Effector CD8-positive, alpha-beta T cell (primary cell): ENCODE data around the gene KCNK16.
"Not testable (repeated sequence)": the region's sequence is repeated elsewhere in the genome, so short reads cannot be mapped to it uniquely, and the experiment has no call there.

Experiments used
- DNase-seq: peaks from one replicate; lab custom pipeline; 2025; lab: John Stamatoyannopoulos, UW

The KCNK16 gene

DNA sequence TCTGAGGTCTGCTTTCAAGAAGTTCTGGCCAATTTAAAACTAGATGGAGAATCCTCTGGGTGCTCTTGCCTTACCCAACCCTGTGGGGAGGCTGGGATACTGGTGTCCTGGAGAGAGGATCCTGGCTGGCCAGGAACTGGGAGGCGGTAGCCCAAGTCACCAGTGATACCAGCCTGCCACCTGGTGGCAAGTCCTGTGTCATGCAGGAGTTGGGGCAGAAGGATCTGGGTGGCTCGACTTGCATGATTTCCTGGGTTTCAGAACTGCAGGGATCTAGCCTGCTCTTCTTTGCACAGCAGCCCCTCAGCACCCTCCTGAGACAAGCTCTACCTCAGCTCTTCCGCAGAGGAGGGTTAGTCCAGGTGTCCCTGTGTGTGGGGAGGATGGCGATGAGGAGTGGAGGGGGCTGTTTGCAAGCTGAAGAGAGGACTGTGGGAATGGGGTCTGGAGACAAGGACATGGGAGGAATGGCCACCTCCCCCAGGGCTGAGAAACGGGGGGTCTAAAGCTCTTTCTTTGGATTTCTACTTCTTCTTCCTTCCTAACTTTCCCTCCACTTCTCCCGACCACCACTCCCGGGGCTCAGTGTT is 12.5 kb downstream of the KCNK16 start:
- DNase-seq: peak; percentile 15

DNA sequence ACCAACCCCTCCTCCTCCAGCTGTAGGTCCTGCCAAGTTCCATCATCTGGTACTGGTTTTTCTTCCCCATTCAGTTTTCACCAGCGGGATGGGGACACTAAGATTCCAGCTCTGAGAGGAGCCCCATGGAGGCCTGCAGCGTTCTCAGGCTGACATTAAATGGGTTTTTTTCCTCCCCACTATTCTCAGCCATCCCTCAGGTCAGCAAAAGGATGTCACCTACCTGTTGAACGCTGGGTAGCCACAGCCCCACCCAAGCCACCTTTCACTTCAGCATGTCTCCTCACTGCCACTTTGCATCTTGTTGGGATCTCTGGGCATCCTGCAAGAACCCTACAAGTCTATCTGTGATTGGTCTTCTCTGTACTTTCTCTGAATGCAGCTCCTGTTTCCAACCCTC is 15.0 kb downstream of the KCNK16 start:
- no peak for DNase-seq

DNA sequence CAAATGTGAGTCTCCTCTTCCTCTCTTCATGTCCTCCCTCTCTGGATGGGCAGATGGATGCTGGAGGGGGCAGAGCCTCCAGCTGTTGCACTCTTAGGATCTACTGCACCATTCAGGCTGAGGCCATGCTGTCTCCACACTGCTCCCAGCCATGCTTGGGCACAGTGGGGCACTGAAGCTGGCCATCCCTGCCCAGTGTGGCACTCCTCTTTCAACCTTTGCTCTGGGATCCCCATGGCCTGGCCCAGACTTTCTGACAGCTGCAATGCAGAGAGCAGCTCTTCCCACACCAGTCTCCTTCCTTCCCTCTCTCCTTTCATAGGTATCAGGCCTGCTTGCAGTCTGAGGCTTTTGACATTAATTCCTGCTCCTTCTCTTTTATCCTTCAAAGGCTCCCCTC is 17.6 kb downstream of the KCNK16 start:
- no peak for DNase-seq

DNA sequence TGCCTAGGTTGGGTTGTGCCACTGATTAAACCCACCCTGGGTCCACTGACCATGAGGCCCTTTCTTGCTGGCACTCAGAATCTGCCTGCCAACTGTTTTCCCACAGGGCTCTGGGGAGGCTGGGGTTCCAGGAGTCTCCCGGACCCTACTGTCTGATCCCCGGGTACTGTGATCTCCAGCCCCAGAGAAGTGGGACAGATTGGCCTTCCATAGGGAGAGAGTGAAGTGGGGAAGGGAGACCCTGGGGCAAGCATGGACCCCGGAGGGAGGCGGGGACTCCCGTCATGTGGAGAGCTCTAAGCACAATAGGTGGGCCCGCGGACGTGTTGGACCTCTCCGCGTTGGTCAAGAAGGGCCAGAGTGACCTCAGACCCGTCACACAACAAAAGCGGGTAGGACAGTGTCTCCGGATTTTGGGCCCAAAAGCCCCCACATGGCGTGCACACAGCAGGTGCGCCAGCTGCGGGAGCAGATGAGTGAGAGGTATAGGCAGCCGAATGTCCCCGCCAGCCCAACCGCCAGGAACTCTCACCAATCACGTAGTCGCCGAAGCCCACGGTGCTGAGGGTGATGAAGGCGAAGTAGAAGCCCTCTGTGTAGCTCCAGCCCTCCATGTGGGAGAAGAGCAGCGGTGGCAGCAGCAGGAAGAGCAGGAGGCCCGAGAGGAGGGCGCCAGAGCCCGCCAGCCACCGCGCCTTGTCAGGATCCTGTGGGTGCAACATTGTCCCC is 18.9 kb downstream of the KCNK16 start:
- DNase-seq: no peak

DNA sequence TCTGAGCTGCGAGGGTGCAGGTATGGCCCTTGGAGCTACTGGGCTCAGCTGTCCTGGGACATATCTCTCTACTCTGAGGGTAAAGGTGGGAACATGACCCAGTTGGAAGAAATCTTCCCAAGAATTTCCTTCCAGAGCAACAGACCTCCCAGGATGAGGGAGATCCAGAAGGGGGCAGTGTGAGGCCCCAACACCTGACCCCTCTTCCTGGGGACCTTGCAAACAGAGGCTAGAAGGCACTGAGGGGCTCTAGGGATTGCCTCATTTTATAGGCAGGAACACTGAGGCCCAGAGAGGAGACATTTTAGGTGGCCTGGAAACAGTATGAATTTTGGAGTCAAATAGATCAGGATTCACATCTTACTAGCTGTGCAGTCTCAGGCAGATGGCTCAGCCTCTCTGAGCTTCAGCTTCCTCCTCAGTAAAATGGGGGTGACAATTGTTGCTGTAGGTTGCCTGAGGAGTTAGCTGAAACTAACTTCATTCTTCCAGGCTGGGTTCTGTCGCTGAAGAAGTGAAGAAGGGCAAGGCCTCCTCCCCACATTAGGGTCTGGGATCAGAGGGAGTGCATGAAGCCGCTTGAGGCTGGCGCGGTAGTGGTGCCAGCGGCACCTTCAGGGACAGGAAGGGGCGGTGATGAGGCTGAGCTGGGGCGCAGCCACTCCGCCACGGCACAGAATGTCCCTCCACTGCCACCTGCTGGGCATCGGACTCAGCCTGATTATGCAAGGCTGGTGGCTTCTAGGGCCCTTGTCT is 19.7 kb downstream of the KCNK16 start:
- peak; percentile 63 for DNase-seq

DNA sequence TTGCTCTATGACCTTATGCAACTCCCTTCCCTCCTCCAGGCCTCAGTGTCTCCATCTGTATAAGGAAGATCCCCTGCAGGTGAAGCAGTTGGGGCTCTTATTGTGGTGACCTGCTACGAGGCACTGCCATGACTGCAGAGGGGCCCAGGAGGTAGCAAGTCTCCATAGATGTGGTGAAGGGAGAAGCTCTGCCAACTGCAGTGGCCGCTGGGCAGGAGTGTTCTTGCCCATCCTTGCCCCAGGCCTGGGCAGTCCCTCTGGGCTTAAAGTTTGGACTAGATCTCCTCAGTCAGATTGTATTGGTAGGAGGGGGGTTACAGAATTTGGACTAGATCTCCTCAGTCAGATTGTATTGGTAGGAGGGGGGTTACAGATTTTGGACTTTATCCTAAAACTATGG is 20.5 kb downstream of the KCNK16 start:
- no peak for DNase-seq

DNA sequence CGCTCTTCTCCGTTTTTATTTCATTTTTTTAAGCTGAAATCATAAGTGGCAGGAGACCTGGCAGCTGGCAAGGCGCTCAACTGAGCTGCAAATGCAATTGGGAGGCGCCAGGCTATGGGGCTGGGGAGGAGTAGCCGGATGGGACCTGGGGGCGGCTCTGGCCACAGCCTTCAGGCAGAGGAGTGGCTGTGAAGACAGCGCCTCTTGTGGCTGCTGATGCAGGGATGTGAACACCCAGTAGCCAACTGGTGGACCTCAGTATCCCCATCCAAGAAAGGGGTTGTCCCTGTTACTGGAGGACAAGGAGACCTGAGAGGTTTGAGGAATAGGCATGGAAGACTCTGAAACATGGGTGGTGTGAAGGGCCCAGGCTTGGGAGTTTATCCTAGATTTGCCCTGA is 20.9 kb downstream of the KCNK16 start:
- no peak for DNase-seq

DNA sequence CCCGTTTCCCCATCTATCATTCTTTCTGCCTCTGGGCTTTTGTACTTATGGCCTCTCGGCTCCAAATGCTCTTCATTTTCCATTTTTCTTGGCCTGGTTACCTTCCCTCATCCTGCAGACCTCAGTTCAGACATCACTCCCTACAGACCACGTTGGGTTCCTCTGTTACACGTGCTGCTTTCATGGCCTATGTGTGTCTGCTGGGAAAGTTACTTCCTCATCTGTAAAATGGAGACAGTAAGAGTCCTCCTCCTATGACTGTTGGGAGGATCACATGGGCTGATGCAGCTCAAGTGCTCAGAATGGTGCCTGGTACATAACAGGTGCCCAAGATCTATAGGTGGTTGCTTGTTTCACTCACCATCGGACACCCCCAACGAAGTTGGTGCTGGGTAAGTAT is 21.8 kb downstream of the KCNK16 start:
- no peak for DNase-seq

DNA sequence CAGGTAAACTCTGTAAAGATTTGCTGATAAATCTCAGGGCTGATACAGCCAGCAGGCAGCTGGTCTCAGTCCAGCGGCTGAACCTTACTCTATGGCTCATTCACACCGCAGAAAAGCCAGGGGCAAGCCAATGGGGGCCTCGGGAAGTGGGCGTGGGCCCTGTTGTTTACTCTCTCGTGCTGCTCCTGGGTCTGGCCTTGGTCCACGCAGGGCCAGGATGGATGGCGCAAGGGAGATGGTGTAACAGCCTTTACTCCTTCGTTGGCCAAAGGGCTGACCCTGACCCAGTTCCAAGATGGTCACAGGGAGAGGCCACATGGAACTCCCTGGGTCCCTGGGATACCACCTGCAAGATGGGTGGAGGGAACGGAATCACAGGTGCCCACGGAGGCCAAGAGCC is 24.4 kb downstream of the KCNK16 start:
- no peak for DNase-seq

DNA sequence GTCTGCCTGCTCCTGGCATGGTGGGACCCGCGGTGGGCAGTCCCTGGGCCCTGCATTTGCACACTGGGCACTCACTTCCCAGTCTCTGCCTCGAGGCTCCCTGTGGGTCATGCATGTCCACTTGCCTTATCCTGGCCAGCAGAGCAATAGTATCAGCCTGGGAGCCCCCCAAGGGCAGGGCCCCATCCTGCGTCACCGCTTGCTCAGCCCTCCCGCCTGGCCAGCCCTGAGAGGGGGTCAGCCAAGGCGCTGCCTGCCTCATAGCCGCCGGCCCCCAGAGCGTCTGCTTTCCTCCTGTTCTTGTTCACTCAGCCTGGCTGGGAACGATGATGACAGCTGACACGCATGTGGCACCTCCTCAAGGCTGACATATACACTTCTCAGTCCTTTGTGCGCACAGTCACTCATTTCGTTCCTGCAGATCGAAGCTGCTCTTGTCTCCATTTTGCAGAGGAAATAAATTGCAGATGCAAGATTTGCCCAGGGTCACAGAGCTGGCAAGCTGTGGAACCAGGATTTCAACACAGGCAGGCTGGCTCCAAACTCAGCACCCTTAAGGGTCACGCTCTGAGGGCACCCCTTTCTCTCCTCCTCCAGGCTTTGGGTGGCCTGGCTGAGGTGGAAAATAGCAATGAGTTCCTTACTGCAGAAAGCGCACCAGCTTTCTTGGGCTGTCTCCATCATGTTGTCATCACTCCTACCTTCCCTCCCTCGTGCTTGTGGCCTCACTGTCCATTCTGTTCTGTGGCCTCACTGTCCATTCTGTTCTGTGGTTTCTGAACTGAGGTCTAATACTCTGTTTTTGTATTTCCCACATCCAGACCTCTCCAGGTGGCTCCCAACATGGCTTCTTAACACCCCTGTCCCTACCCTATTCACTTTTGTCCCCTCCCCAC is 25.5 kb downstream of the KCNK16 start:
- no peak for DNase-seq

DNA sequence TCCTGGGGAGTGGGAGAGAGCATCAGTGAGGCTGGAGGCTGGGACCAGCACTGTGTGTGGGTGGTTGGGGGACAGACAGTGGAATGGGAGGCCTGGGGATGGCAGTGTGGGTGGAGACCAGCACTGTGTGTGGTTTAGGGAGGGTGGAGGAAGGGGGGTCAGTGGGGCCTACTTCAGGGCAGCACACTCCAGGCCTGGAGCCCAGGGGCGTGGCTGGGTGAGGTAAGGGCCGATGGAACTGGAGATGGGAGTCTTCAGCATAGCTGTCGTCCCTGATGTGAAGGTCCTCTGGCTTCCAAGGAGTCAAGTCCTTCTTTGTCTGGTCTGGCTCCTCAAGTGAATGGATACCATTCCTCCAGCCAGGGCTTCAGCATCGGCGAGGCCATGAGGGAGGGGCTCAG is 26.9 kb downstream of the KCNK16 start:
- no peak for DNase-seq

DNA sequence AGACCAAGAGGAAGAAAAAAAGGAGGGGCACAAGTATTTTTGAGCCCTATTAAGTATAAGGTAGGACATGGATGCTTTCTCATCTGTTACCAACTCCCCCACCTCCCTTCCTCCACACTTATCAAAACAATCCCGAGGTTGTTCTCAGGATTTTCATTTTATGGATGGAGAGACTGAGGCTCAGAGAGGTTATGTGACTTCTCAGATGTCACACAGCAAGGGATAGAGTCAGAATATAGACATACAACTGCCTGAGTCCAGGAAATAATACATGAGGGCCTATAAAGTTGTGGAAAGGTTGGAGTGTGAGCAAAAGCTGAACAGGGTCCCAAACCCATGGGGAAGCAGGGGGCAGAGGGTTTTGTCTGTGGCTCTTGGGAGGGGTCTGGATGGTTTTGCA is 27.6 kb downstream of the KCNK16 start:
- DNase-seq: no peak

DNA sequence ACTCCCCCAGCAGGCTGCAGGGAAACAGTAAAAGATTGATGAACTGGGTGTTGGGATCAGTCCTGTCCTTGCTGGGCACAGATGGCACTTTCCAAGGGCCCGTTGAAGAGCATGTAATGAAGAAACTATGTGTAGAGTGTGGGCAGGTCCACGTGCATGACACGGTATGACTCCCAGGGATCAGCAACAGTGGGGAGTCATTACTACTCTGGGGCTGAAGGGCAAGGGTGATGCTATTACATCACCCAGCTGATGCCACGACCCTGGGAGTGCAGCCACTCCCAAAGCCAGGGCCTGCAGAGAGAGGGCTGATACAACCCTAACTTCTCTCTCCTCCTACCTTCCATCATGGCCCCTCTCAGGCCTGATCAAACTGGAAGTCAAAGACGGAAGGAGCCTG is 28.4 kb downstream of the KCNK16 start:
- DNase-seq: no peak

DNA sequence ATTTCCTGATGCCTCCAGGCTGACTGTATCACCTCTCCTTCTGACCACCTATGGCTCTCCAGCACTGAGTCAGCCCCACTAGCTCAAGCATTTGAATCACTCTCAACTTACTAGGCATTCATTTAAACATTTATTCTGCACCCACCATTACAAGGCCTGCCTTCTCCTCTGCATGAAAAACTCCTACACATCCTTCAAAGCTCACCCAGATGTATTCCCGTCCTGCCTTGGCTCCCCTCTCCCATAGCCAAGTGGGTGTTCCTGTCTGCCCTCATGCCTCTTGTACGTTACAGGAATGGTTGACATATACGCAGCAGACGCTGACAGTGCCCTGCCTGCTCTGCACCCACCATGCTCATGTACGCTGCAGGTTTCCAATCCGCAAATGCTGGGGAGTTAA is 29.9 kb downstream of the KCNK16 start:
- no peak for DNase-seq

DNA sequence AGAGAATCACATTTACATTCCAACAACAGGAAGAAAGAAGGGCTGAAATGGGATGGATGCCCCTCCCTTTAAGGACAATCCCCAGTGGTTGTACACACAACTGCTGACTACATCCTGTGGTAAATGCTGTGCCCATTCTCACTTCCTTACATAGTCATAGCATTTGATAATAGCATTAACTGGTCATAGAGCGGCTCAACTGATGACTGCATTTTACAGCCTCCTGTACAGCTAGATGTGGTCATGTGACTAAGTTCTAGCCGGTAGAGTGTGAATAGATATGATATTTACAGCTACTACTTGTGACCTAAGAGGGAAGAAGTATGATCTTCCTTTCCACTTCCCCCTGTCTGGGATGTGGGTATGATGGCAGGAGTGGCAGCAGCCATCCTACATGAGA is 33.0 kb downstream of the KCNK16 start:
- no peak for DNase-seq

DNA sequence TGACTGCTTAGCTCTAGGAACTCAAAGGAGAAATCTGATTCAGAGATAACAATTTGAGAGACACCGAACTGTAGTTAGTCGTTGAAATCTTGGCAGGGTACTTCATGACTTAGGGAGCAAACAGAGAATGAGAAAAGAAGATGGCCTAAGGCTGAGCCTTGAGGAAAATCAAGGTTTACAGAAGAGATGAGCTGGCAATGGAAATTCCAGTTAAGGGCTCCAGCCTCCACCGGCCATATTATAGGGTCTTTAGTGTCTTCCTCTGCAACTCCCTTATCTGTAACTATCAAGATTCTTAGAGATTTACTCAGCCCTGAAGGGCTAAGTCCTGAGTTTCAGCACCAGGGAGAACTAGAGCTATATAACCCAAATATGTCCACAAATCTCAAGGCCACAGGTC is 34.9 kb downstream of the KCNK16 start:
- DNase-seq: no peak

DNA sequence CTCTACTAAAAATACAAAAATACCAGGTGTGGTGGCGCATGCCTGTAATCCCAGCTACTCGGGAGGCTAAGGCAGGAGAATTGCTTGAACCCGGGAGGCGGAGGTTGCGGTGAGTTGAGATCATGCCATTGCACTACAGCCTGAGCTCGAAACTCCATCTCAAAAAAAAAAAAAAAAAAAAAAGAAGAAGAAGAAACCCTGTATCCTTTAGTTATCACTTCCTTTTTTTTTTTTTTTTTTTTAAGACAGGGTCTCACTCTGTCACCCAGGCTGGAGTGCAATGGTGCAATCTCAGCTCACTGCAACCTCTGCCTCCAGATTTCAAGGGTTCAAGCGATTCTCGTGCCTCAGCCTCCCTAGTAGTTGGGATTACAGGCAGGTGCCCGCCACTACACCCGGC is 35.9 kb downstream of the KCNK16 start:
- not testable (repeated sequence) for DNase-seq

DNA sequence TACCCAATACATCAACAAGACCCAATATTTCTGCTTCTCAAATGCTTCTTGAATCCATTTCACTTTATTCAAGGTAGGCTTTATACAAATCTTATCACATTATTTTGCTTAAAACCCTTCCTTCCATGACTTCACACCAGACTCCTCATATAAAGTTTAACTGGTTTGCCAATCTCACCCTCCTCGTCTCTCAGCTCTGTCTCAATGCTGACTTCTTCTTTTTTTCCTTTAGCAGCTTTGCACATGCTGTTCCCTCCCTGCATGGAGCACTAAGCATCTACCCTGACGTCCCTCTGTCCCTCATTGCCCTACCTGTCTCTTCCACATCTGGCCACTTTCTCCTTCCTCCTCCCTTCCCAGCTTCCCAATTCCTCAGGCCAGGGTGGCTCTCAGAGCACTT is 39.7 kb downstream of the KCNK16 start:
- no peak for DNase-seq

DNA sequence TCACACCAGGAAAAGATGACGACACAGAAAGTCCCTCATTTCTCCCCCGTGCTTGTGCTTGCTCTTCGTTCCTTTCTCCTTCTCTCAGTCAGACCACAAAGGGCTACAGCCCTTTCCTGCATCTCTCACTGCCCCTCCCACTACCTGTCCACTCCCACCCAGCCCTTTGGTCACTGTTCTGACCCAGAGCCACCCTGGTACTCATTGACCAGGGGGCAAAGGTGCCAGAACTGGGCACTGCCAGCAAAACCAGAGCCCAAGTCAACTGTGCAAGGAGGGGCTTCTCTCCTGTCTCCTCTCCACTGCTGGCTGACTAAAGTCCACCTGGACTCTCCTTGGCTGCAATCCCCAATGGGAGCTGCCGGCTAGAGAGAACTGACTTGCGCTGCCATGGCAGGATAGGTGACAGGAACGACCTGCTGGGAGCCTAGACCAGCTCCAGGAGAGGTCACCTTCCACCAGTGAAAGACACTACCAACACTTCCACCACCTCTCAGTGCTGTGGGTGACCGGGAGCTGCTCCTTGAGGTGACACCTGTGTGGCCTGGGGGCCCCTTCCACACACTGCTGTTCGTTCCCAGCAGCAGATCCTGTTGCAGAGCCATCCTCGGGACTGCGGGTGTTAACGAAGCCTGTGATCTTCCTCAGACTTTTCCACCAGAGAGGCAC is 41.1 kb downstream of the KCNK16 start:
- DNase-seq: no peak

DNA sequence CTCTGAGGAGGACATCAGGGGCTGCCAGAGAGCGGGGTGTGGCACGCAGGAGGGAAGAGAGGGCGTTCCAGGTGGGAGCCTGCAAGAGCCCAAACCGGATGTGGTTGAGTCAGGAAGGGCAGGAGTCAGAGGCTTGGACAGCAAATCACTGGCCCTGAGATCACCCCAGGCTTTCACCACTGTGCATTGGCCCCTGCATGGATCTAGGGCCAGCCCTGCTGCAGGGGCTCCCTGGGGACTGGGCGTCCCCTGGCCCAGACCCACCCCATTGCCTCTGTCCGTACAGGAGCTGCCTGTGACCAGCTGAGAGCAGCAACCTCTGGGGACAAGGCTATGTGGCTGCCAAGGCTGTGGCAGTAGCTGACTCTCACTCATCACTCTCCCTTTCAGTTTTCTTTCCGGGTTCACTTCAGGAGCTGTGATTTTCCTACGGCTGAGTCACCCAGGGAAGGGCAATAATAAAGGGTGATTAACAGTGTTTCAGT is 42.2 kb downstream of the KCNK16 start:
- DNase-seq: no peak

DNA sequence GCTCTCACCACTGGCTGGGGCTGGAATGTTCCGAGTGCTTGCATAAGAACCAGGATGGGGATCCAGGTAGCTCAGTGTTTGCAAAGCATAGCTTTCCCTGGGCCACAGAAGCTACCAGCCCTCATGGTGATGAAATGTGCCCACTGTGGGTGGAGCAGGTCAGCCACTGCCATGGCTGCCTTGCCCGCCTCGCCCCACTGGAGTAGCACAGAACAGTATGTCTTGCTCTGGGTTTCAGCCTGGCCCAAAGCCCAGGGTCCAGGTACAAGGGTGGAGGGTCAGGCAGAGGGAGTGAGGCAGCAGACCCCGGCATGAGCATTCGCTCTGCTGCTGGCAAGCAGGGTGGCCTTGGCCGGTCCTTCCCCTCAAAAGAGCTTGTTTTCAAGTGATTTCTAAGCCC is 43.0 kb downstream of the KCNK16 start:
- DNase-seq: no peak
